Stimulated activated memory B cell treated with anti-CD40 and anti-IgM and Interleukin-4, amounts not matched to agents 10 μg/mL and 1 μg/mL and 100 μg/mL, for 72 hours (primary cell): ENCODE data around the gene CNST.
"Not testable (repeated sequence)": the region's sequence is repeated elsewhere in the genome, so short reads cannot be mapped to it uniquely, and the experiment has no call there.

Experiments used
- ATAC-seq: fragments of 150-1000 bp; cut with Tn5 transposase; 2 replicates; pipeline ENCODE4 v1.10.0; 2021
- H3K27ac Mint-ChIP-seq: one replicate; pipeline ENCODE4 v1.8.0; 2022; ENCODE audit warnings: mild to moderate bottlenecking, mixed read lengths
- H3K27me3 Mint-ChIP-seq: one replicate; pipeline ENCODE4 v1.8.0; 2022; ENCODE audit warnings: mixed read lengths
- H3K36me3 Mint-ChIP-seq: one replicate; pipeline ENCODE4 v1.8.0; 2022; ENCODE audit warnings: mixed read lengths
- H3K4me1 Mint-ChIP-seq: one replicate; pipeline ENCODE4 v1.8.0; 2022; ENCODE audit warnings: mixed read lengths
- H3K4me3 Mint-ChIP-seq: one replicate; pipeline ENCODE4 v1.8.0; 2022; ENCODE audit warnings: mild to moderate bottlenecking, moderate library complexity, mixed read lengths
- H3K9me3 Mint-ChIP-seq: one replicate; pipeline ENCODE4 v1.8.0; 2022; ENCODE audit warnings: mixed read lengths

CNST gene

DNA sequence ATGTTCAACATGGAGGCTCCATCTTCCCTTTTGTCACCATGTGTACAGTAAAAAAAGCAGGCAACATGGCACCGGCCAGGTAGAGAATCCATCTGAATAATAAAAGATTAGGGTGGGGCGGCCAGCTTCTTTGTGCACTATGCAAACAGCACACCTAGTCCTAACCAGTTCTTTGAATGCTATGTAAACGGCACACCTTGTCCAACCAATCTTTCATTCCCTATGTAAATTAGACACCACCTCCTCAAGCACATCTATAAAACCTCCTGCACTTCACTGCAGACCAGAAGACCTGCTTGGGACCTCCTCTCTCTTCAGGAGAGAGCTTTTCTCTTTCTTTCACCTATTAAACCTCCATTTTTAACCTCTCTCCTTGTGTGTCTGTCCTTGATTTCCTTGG lies 28.4 kb upstream of the CNST start:
- ATAC-seq, result no peak
- Mint-ChIP-seq H3K36me3 (peaks cover 22% of the 10 kb centered on the region), H3K9me3 (no peaks in the 10 kb centered on the region), H3K27me3 (no peaks in the 10 kb centered on the region), H3K4me3 (no peak overlapping the region), H3K27ac (no peak overlapping the region), H3K4me1 (no peaks in the 10 kb centered on the region)

- Mint-ChIP-seq H3K27ac (no peak overlapping the region), H3K9me3 (no peaks in the 10 kb centered on the region), H3K4me3 (no peak overlapping the region), H3K4me1 (no peaks in the 10 kb centered on the region), H3K27me3 (no peaks in the 10 kb centered on the region), H3K36me3 (peaks cover 33% of the 10 kb centered on the region)
- no peak for ATAC-seq
Measured at GRCh38 chr1:246540738-246541491, 25.3 kb upstream of the CNST start.

DNA sequence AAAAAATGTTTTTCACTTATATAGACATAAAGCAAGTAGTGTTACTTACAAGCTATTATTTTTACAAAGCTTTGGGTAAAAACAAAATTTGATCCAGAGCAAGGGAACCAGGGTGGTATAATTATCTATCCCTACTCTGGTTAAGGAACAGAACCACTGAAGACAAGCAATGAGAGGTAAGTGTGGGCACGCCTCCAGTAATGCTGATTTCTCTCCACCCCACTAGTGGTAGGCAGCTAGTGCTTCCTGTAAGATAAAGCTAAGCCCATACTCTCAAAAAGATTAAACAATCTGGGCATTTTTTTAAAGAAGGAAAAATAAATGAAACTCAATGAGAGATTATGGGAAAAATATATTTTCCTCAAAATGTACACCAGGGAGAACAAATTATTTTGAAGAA lies 22.3 kb upstream of the CNST start:
- H3K27ac Mint-ChIP-seq, result no peak overlapping the region
- peaks cover 31% of the 10 kb centered on the region for H3K36me3 Mint-ChIP-seq
- ATAC-seq, result no peak

DNA sequence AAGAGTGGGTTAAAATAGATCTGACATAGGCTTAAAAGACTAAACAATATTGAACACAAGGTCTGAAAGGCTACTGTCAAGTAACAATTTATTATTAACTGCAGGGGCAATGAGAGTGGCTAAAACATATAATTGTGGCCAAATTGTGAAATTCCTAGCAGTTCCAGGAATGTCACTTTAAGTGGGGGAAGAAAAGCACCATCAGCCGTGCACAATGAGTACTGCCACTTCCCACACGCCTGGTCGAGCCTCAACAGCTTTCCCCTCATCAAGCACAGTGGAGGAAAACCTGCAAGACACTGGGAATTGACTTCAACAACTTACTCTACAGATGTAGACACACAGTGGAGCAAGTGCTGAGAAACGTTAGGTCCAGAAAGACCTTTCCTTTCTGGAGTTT lies 16.6 kb upstream of the CNST start:
- H3K4me1 Mint-ChIP-seq, result no peaks in the 10 kb centered on the region
- no peaks in the 10 kb centered on the region for H3K27me3 Mint-ChIP-seq
- no peaks in the 10 kb centered on the region for H3K9me3 Mint-ChIP-seq
- H3K36me3 Mint-ChIP-seq, result peaks cover 35% of the 10 kb centered on the region
- ATAC-seq, result no peak
- H3K4me3 Mint-ChIP-seq, result no peak overlapping the region
- H3K27ac Mint-ChIP-seq, result no peak overlapping the region

More for the DNA sequence above, 22.3 kb upstream of the CNST start:
- no peak overlapping the region for H3K4me3 Mint-ChIP-seq
- no peaks in the 10 kb centered on the region for H3K9me3 Mint-ChIP-seq
- no peaks in the 10 kb centered on the region for H3K4me1 Mint-ChIP-seq
- H3K27me3 Mint-ChIP-seq, result no peaks in the 10 kb centered on the region

DNA sequence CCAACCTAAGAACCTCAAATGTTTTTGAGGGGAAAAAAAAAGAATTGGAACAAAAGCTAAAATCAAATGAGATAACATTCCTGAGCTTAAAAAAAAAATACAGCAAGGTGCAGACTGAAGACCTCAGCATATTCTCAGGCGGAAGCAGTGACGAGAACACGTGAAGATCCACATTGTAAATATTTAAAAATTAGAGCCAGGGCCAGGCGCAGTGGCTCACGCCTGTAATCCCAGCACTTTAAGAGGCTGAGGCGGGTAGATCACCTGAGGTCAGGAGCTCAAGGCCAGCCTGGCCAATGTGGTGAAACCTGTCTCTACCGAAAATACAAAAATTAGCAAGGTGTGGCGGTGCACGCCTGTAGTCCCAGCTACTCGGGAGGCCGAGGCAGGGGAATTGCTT lies 15.9 kb upstream of the CNST start:
- no peaks in the 10 kb centered on the region for H3K4me1 Mint-ChIP-seq
- H3K36me3 Mint-ChIP-seq, result peaks cover 41% of the 10 kb centered on the region
- ATAC-seq, result no peak
- no peak overlapping the region for H3K27ac Mint-ChIP-seq
- H3K9me3 Mint-ChIP-seq, result no peaks in the 10 kb centered on the region
- no peaks in the 10 kb centered on the region for H3K27me3 Mint-ChIP-seq
- no peak overlapping the region for H3K4me3 Mint-ChIP-seq

DNA sequence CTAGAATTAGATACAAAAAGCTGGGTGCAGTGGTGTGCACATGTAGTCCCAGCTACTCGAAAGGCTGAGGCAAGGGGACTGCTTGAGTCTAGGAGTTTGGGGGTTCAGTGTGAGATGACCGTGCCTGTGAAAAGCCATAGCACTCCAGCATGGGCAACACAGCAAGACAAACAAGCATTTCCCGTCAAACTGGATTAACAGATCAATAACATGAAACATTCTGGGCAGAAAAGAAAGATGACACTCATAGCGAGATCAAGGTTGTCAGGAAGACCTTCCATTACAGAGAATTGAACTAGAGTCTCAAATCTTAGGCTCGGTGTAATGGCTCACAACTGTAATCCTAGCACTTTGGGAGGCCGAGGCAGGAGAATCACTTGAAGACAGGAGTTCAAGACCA lies 14.1 kb upstream of the CNST start:
- H3K4me3 Mint-ChIP-seq, result no peak overlapping the region
- no peaks in the 10 kb centered on the region for H3K9me3 Mint-ChIP-seq
- no peaks in the 10 kb centered on the region for H3K27me3 Mint-ChIP-seq
- no peaks in the 10 kb centered on the region for H3K4me1 Mint-ChIP-seq
- H3K36me3 Mint-ChIP-seq, result peaks cover 46% of the 10 kb centered on the region
- no peak for ATAC-seq
- no peak overlapping the region for H3K27ac Mint-ChIP-seq

- H3K4me3 Mint-ChIP-seq, result no peak overlapping the region
- no peak for ATAC-seq
- peaks cover 2% of the 10 kb centered on the region for H3K4me1 Mint-ChIP-seq
- no peaks in the 10 kb centered on the region for H3K27me3 Mint-ChIP-seq
- no peaks in the 10 kb centered on the region for H3K9me3 Mint-ChIP-seq
- no peak overlapping the region for H3K27ac Mint-ChIP-seq
- H3K36me3 Mint-ChIP-seq, result peaks cover 63% of the 10 kb centered on the region
Measured at GRCh38 chr1:246554201-246554600, 12.1 kb upstream of the CNST start.

DNA sequence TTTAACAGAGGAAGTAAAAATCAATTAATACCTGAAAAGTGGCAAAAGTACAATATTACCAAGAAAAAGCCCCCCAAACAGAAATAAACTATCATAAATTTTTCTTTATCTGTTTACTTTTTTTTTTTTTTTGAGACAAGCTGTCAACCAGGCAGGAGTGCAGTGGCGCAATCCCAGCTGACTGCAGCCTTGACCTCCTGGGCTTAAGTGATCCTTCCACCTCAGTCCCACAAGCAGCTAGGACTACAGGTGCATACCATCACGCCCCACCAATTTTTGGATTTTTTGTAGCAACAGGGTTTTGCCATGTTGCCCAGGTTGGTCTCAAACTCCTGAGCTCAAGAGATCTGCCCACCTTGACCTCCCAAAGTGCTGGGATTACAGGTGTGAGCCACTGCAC lies 8.2 kb upstream of the CNST start:
- Mint-ChIP-seq H3K4me3 (no peak overlapping the region), H3K4me1 (peaks cover 8% of the 10 kb centered on the region), H3K9me3 (no peaks in the 10 kb centered on the region), H3K36me3 (peaks cover 55% of the 10 kb centered on the region), H3K27ac (no peak overlapping the region), H3K27me3 (no peaks in the 10 kb centered on the region)
- no peak for ATAC-seq

GRCh38 chr1:246559310-246559709 lies 6.9 kb upstream of the CNST start:
- Mint-ChIP-seq H3K9me3 (no peaks in the 10 kb centered on the region), H3K27me3 (no peaks in the 10 kb centered on the region), H3K27ac (no peak overlapping the region), H3K4me1 (peaks cover 8% of the 10 kb centered on the region), H3K36me3 (peaks cover 46% of the 10 kb centered on the region), H3K4me3 (no peak overlapping the region)
- no peak for ATAC-seq

- H3K36me3 Mint-ChIP-seq, result peaks cover 32% of the 10 kb centered on the region
- not testable (repeated sequence) for H3K9me3 Mint-ChIP-seq, H3K4me3 Mint-ChIP-seq, H3K27ac Mint-ChIP-seq, H3K27me3 Mint-ChIP-seq, ATAC-seq
- H3K4me1 Mint-ChIP-seq, result peaks cover 16% of the 10 kb centered on the region
Measured at GRCh38 chr1:246560833-246561232, 5.4 kb upstream of the CNST start.

DNA sequence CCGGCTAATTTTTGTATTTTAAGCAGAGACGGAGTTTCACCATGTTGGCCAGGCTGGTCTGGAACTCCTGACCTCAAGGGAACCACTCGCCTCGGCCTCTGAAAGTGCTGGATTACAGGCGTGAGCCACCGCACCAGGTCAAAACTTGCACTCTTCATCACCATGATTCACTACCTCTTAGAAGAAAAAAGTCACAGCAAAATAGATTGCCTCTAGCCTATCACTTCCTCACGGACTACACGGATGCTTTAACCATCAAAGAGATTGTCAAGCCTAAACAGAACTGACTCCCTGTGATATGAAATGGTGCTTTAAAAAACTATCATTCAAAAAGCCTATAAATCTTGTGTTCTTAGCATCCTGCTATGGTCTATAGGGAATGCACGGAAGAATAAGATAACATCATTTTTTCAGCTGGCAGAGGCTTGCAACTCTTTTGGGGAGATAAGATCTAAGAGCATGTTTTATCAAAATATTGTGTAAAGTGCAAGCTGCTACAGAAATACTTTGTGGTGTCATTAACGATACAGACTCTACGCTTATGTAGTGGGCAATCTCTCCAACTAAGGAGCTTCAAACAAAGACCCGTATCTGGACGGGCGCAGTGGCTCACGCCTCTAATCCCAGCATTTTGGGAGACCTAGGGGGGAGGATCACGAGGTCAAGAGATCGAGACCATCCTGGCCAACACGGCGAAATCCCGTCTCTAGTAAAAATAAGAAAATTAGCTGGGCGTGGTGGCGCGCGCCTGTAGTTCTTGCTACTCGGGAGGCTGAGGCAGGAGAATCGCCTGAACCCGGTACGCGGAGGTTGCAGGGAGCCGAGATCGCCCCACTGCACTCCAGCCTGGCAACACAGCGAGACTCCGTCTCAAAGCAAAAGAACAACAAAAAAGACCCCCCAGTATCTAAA lies 1.2 kb upstream of the CNST start:
- peaks cover 31% of the 10 kb centered on the region for H3K4me1 Mint-ChIP-seq
- H3K36me3 Mint-ChIP-seq, result peaks cover 7% of the 10 kb centered on the region
- H3K27ac Mint-ChIP-seq, result peak overlapping the region; percentile 92
- peak overlapping the region; percentile 100 for H3K4me3 Mint-ChIP-seq
- H3K27me3 Mint-ChIP-seq, result no peaks in the 10 kb centered on the region
- no peak for ATAC-seq
- no peaks in the 10 kb centered on the region for H3K9me3 Mint-ChIP-seq

DNA sequence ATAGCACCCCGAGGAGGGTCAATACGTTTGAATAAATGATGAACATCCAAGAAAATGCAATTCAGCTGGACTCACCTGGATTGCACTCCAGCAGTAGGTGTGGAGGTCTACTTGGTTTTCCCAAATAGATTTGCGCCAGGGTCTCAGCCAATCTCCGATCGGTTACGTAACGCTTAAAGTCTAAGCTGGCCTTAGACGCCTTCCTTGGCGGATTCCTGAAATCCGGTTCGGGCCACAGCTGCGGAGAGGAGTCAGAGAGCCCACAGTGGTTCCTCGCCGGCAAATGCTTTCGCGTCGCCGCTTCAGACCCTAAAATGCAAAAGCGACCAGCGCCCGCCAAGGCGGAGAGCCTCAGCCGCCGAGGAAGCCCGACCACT lies 517 bp upstream of the CNST start:
- Mint-ChIP-seq H3K4me3 (peak overlapping the region; percentile 100), H3K27ac (peak overlapping the region; percentile 92), H3K27me3 (no peaks in the 10 kb centered on the region), H3K36me3 (peaks cover 7% of the 10 kb centered on the region), H3K4me1 (peaks cover 38% of the 10 kb centered on the region), H3K9me3 (no peaks in the 10 kb centered on the region)
- ATAC-seq, result no peak

GRCh38 chr1:246566813-246567645 lies 773 bp downstream of the CNST start:
- peaks cover 7% of the 10 kb centered on the region for H3K36me3 Mint-ChIP-seq
- no peaks in the 10 kb centered on the region for H3K27me3 Mint-ChIP-seq
- H3K9me3 Mint-ChIP-seq, result no peaks in the 10 kb centered on the region
- ATAC-seq, result peak; percentile 52
- peak overlapping the region; percentile 100 for H3K4me3 Mint-ChIP-seq
- H3K27ac Mint-ChIP-seq, result peak overlapping the region; percentile 92
- H3K4me1 Mint-ChIP-seq, result peaks cover 43% of the 10 kb centered on the region

DNA sequence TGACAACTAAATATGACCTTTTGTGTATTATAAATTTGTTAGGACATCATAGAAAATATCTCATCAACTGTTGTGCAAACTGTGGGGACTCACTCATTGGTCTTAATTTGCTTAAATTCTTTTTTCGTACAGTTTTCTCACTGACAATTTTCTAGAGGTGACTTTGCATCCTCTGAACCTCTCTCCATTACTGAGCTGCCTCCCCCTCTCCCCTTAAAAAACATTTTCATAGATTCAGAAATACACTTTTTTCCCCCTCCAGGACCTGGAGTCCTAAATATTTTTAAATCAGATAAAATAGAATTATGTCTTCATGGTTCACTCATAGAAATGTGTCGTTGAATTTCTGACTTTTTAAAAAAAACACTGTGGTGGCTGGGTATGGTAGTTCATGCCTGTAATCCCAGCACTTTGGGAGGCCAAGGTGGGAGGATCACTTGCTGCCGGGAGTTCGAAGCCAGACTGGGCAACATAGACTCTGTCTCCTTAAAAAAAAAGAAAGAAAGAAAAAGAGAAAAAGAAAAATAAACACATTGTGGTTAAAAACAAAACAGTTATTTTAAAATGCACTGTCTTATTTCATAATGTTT lies 1.5 kb downstream of the CNST start:
- peak overlapping the region; percentile 92 for H3K27ac Mint-ChIP-seq
- no peaks in the 10 kb centered on the region for H3K27me3 Mint-ChIP-seq
- peaks cover 43% of the 10 kb centered on the region for H3K4me1 Mint-ChIP-seq
- peaks cover 7% of the 10 kb centered on the region for H3K36me3 Mint-ChIP-seq
- ATAC-seq, result no peak
- H3K9me3 Mint-ChIP-seq, result no peaks in the 10 kb centered on the region
- H3K4me3 Mint-ChIP-seq, result peak overlapping the region; percentile 100
